NCI-H748 treated with DMSO at 0.1 percent for 48 hours (cell line): ENCODE results near the gene FUT3.
"Not testable (repeated sequence)": the region's sequence is repeated elsewhere in the genome, so short reads cannot be mapped to it uniquely, and the experiment has no call there.

Experiments used
- DNase-seq: peaks from one replicate; lab custom pipeline; 2025; lab: John Stamatoyannopoulos, UW

Gene FUT3

DNA sequence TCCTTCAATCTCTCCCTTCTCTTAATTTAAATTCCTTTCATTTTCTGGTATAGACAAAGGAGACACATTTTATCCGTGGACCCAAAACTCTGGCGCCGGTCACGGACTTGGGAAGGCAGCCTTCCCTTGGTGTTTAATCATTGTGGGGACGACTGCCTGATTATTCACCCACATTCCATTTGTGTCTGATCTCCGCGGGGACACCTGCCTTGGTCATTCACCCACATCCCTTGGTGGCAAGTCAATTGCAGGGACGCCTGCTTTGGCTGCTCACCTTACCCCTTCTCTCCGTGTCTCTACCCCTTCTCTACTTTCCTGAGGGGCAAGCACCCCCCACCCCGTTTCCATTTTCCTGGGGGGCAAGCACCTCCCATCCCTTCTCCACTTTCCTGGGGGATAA lies 3.4 kb downstream of the FUT3 start:
- DNase-seq = not testable (repeated sequence)

DNA sequence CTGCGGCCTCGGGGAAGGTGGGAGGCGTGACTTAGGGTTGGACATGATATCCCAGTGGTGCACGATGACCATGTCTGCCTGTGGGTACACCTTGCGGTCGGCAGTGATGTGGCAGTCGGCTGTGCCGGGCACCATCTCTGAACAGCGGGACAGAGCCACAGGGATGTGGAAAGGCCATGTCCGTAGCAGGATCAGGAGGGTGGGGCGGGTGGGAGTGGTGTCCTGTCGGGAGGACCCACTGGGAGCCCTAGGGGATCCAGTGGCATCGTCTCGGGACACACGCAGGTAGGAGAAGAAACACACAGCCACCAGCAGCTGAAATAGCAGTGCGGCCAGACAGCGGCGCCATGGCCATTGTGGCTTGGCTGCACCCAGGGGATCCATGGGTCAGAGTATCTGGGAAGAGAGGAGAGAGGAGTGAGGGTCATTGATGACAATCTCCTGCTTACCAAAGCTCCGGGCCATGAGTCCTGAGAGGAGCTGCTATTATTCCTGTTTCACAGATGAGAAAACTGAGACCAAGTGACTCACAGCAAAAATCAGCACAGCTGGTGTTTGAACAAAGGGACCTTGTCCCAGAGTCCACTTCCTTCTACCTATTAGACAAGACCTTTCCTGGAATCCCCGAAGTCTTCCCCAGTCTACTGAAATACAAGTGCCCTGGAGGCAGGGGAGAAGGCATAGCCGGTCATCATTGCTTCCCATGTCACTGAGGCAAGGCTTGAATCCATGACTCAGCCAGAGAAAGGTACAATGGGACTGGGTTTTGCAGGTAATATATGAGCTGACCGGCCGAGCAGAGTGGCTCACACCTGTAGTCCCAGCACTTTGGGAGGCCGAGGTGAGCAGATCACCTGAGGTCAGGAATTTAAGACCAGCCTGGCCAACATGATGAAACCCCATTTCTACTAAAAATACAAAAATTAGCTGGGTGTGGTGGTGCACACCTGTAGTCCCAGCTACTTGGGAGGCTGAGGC lies 6.5 kb downstream of the FUT3 start:
- DNase-seq = no peak

DNA sequence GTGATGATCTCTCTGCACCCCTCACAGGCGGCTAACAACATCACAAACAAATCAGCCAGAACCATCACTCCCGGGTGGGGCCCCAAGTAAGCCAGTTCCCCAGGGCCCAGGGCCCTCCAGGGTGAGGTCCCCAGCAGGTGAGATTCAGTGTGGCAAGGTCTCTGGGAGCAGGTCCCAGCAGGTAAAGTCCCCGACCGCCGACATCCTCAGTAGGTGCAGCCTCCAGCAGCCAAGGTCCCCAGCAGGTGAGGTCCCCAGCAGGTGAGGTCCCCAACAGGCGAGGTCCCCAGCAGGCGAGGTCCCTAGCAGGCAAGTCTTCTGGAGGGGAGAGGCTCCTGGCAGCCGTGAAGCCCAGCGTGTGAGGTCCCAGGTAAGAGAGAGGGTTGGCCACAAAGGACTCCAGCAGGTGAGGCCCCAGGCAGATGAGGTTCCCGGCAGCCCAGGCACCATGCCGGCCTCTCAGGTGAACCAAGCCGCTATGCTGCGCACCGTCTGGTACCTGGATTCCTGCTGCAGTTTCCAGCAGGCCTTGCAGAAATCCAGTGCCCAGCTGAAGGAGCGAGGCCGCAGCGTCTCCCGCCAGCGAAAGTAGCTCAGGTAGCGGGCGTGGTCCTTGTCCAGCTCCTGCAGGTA lies 7.8 kb downstream of the FUT3 start:
- no peak for DNase-seq

DNA sequence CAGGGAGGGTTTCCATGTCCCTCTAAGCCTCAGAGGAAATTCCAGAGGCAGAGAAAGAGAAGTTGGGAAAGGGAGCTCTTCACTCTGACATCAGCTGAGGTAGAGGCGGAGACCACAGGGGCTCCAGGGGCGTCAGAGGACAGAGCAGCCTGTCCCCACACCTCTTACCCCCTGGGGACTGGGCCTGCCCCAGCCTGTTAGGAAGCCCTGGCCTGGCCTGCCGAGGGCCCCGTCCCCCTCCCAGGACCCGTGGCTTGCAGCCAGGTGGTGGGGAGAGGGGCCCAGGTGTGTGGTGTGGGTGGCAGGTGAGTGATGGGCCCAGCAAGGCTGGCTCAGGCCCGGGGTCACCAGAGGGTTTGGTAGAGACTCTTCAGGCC lies 9.5 kb downstream of the FUT3 start:
- DNase-seq = not testable (repeated sequence)

DNA sequence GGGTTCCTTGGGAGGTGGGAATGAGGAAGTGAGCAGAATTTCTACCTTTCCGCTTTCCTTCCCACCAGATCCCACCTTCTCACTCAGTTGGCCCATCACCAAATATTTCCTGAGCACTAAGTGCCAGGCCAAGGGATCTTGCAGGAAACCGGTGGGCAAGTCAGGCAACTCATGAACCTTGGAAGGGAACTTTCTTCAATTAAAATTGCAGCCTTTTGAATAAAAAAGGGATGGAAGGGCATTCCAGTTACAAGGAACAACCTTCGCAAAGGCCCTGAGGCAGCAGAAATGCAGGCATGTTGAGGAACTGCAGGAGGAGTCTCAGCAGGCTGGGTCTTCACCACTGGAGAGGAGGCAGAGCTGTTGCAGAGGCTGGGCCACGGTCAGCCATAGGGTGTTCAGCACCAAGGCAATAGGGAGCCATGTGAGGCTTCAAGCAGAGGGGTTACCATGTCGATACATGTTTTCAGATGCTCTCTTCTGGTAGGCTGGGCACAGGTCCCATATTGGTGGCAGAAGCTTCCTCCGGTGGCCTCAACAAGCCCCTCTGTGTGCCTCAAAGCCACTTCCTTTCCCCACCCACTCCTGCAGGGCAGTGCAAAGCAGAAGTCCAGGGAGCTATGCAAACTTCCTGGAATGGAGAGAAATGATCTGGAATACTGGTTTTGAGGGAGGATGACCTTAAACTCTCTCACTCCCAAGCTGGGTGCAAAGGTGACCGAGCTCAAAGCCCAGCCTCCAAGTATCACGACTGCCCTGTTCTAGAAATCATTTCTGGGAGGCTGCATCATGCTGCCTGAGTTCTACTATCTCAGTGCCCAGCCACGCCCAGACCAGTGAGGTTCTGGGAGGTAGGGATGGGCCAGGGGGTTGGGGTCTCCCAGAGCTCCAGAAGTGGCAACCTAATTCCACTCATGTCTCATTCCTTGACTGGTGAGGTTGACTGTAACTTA lies 11.9 kb downstream of the FUT3 start, which contains the start of gene FUT6:
TSS of gene FUT6 (minus strand) at position 638 of the 953 bp plus-strand sequence. CDS start 7,135 bp downstream, outside the sequence.
- no peak for DNase-seq

DNA sequence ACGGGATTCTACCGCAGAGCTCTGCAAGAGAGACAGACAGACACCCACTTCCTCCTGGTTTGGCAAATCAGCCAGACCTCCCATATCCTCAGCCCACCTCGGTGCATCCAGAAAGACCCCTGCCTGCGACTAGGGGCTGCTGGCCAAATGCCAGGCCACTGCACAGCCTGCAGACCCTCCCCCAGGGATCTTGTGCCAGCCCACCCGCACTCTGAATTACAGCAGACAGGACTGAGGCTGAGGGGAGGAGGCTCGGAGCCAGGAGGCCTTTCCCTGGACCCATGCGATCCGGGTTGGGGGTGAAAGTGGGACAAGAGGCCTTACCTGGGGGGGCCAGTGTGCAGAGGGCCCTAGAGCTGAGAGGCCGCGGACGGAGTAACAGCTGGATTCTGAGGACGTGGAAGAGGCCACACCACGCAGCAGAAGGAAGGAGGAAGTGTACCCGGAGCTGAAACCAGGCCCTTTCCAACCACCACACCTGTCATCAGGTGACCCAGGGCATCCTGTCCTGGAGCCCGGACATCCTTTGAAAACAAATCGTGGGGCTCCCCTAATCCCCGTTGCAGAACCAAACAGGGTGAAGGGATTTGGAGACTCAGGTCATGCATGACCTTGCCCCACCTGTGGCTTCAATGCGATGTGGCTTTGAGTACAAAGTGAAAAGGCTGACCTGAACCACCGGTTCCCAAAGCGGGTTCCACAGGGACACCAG lies 12.7 kb downstream of the FUT3 start:
- DNase-seq = no peak

DNA sequence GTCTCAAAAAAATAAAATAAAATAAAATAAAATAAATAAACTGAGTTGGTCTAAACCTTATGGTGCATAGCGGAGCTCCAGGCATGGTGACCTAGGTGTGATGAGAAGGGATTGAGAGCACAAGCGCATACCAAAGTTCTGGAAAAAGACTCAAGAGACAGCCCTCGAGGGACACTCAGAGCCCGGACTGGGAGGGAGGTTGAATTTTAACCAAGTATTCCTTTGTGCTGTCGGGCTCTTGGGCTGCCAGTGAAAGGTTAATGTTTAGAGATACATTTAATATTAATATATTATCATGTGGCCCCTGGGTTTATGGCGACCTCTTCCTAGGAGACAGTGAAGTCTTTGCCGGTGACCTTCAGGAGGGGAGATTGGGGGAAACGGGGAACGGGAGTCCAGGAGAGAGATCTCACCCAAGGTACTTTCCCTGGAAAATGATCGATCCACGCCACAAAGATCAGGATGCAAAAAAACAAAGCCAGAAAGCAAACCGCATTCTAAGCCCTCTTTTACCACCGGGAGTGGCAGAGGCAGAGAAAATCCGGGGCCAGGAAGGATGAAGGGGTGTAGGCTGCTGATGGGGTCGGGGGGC lies 13.4 kb downstream of the FUT3 start:
- DNase-seq = no peak

DNA sequence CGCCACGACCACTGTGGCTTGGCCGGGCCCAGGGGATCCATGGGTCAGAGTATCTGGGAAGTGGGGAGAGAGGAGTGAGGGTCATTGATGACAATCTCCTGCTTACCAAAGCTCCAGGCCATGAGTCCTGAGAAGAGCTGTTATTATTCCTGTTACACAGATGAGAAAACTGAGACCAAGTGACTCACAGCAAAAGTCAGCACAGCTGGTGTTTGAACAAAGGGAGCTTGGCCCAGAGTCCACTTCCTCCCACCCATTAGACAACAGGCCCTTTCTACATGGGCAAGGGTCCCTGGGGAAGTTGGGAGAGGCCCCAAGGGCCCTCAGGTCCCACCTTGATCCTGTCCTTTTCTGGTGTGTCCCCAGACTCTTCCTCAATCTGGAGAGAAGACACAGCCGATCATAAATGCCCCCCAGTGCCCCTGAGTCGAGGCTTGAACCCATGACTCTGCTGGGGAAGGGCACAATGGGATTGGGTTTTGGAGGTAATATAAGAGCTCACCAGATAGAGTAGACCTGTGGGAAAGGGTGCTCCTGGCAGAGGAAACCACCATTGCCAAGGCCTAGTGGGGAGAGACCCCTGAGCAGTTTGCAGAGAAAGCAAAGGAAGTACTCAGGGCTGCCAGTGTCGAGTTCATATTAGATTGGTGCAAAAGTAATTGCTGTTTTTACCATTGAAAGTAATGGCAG lies 18.6 kb downstream of the FUT3 start:
- DNase-seq = no peak

DNA sequence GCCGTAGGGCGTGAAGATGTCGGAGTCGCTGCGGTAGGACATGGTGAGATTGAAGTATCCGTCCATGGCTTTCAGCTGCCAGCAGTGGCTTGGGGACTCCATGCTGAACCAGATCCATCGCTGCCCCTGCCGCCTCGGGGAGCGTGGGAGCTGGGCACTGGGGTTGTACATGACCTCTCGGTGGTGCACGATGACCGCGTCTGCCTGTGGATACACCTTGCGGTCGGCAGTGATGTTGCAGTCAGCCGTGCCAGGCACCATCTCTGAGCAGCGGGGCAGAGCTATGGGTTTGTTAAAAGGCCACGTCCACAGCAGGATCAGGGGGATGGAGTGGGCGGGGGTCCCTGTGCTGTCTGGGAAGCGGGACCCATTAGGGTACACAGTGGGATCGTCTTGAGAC lies 19.2 kb downstream of the FUT3 start:
- no peak for DNase-seq

DNA sequence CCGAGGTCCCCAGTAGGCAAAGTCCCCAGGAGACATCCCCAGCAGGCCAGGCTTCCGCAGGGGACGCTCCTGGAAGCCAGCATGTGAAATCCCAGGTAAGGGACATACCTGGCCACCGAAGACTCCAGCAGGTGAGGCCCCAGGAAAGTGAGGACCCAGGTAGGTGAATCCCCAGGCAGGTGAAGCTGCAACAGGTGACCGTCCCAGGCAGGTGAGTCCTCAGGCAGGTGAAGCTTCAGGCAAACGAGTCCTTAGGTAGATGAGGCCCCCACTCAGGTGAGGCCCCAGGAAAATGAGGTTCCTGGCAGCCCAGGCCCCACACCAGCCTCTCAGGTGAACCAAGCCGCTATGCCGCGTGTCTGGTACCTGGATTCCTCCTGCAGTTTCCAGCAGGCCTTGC lies 20.1 kb downstream of the FUT3 start:
- DNase-seq = no peak

DNA sequence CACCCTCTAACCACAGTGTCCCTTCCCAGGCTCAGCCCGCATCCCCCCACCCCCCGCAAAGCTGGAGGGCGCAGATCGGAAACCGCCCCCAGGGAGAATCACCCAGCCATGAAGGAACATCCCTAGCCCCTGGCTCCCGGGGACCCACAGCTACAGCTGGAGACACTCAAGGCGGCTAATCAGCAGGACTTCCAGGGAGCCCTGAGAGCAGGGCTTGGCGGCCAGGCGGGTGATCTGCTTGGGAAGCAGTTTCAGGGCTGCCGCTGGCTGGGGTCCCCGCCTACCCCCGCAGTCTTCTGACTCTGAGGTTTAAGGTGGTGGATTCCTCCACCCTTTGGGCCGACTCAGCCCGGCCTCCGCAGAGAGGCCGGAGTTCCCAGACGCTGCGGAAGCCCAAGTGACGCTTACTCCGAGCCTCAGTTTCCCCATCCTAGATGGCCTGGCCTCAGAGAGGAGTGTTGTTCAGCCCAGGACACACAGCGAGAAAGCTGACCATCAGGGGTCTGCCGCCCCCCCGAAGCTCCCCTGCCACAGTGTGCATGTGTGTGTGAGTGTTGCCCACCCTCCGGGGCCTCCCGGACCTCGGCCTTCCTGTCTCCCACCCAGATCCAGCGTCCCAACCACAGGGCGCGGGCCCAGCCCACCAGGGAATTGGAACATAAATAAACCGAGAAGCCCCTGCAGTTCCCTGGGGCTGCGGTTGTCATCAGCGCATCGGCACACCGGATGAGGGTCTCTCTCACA lies 21.5 kb downstream of the FUT3 start:
- no peak for DNase-seq

DNA sequence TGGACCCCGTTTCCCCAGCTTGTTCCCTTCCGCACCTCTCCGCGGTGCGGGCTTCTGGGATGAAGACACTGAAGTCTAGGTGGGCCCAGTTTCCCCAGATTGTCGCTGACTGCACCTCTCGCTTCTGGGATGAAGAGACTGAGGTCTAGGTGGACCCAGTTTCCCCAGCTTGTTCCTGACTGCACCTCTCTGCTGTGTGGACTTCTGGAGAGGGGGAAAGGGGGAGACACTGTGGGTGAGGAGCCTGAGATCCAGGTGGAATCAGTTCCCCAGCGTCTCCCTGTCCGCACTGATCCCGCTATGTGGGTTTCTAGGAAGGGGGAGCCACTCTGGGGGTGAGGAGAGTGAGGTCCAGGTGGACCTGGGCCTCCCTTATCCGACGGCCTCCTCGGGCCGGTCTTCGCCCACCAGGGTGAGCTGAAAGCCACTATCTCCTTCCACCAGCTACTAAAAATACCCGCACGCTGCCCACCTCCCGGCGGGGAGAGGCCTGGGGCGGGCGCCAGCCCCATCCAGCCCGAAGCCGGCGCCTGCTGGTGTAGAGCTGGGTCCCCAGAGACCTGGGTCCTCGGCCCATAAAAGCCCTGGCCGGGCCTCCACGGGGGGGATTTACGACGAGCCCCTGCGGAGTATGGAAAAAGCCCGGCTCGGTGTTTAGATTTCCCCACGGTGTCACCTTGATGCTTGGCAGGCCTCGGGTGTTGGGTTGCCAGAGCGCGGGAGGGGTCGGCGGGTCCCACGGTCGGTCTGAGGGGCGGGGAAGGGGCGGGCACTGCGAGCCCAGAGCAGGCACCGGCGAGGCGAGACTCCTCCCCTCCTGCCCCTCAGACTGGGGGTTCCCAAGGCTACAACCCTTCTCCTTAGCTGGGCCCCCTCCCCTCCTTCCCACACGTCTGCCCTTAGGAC lies 22.3 kb downstream of the FUT3 start:
- DNase-seq = no peak

DNA sequence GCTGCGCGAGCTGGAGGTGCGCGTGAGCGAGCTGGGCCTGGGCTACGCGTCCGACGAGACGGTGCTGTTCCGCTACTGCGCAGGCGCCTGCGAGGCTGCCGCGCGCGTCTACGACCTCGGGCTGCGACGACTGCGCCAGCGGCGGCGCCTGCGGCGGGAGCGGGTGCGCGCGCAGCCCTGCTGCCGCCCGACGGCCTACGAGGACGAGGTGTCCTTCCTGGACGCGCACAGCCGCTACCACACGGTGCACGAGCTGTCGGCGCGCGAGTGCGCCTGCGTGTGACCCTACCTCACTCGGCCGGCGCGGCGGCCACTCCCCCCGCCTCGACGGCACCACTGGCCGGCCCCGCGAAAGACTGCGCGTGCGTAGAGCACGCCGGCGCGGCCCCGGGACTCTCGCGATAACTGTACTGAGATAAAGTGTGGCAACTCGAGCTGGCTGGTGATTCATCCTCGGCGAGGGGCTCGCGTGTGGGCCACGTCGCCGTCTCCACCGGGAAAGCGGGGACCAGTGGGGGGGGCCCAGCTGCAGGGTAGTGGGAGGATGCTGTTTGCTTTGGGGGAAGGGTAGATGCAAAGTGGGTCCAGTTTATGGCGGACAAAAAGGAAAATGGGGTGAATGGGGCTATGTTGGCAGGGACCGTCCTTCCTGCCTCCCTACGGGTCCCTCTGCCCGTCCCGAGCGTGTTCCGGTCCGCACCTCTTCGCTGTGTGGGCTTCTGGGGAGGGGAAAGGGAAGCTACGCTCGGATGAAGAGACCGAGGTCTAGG lies 23.2 kb downstream of the FUT3 start:
- peak; percentile 84 for DNase-seq

DNA sequence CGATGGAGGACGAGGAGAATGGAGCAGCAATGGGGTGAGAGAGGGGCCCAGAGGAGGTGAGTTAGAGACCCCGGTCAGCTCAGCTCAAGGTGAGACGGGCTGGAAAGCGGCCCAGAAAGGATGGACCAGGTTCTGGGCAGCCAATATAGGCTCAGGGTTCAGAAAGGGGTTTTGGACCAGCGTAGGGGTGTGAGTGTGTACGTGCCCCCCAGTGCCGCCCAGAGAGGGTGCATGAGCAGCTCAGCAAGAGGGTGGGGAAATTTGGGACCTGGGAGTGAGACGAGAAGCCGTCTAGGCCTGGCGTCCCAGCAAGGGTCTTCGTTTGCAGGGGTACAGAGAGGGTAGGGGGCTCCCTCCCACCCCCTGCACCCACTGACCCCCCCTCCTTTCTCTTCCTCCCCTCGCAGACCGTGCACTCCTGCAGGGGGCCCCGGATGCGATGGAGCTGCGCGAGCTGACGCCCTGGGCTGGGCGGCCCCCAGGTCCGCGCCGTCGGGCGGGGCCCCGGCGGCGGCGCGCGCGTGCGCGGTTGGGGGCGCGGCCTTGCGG lies 23.8 kb downstream of the FUT3 start:
- DNase-seq = no peak

DNA sequence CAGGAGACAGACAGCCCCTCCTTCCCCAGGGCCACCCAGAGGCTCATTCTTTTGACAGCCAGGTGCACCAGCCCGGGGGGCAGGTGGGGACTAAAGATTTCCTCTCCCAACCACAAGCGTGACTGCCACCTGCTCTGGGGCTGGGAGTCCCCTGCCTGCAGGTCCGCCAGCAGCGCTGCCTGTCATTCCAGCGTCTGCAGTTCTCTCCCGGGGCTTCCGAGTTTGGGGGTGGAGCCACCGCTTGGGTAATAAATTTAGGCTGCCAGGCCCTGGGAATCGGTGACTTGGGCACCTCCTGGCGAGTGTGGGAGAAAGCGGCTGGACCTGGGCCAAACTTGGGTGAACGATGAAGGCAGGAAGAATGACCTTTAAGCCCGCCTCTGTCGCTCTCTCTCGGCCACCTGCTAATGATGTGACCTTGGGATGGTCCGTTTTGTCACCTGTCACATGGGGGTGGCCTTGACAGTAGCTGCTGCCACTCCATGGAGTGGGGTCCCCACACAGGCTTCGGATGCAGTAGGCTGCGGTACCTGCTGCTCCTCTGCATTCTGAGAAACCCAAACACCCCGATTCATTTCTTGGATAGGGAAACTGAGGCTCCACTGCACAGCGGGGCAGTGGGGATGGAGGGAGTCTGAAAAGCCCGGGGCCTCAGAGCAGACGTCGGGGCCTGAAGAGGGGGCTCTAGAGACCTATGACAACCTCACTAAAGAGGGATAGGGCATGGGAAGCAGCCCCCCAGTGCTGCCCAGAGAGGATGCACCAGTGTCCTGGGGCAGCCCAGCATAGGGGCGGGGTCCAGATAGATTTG lies 24.5 kb downstream of the FUT3 start:
- DNase-seq = peak; percentile 12

DNA sequence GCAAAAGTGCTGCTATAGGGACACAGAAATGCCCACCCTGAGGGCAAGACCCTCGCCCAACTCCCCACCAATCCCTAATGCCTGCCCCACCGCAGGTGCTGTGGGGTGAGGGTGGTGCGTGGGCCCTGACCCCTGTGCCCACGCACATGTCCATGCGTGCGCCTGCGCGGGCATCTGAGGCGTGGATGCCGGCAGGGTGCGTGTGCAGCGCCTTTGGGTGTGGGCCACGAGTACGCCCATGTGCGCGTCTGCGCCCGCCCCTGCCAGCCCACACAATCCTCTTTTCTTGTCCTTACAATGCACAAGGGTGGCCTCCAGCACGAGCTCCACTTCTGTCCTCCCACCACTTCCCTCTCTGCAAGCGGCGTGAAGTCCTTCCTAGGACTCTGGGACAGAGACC lies 26.1 kb downstream of the FUT3 start:
- no peak for DNase-seq

DNA sequence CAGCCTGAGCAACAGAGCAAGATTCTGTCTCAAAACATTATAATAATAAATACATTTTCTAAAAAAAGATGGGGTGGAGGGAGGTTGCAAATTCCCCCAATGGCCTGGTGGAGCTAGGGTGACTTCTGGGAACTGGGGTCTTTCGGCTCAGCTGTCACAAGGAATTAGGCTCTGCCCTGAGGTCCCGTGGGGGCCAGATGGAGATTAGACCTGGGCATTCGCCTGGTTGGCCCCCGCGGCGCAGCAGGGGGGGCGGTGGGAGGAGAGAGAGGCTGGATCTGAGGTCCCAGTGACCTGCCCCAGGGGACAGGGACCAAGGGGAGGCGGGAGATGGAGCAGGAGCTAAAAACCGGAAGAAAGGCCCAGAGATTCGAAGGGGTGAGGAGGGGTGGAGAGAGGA lies 26.5 kb downstream of the FUT3 start:
- DNase-seq = no peak
